ENCODE results near the gene MAL.

The MAL gene

GRCh38 chr2:95017071-95017501 lies 8.4 kb upstream of the MAL start:
- no peak for DNase-seq

- no peak for DNase-seq
These were observed 7.7 kb upstream of the MAL start for GRCh38 chr2:95017836-95018235.

GRCh38 chr2:95018301-95018700 lies 7.2 kb upstream of the MAL start:
- DNase-seq = no peak

GRCh38 chr2:95018861-95019550 lies 6.5 kb upstream of the MAL start:
- no peak for DNase-seq

- no peak for DNase-seq
These were observed 5.9 kb upstream of the MAL start for GRCh38 chr2:95019572-95019971.

- DNase-seq = no peak
These were observed 5.1 kb upstream of the MAL start for GRCh38 chr2:95020275-95021022.

- DNase-seq = no peak
These were observed 4.5 kb upstream of the MAL start for GRCh38 chr2:95021023-95021416.

GRCh38 chr2:95021847-95022246 lies 3.7 kb upstream of the MAL start:
- DNase-seq = no peak

GRCh38 chr2:95022309-95023221 lies 2.9 kb upstream of the MAL start:
- DNase-seq = peak; percentile 59

GRCh38 chr2:95023222-95023597 lies 2.3 kb upstream of the MAL start:
- no peak for DNase-seq

- DNase-seq = peak; percentile 51
These were observed 1.1 kb upstream of the MAL start for GRCh38 chr2:95024371-95024770.

GRCh38 chr2:95024960-95025405 lies 525 bp upstream of the MAL start:
- DNase-seq = no peak

GRCh38 chr2:95026471-95027368 lies 1.2 kb downstream of the MAL start:
- DNase-seq = no peak

- no peak for DNase-seq
These were observed 1.8 kb downstream of the MAL start for GRCh38 chr2:95027369-95027720.

- no peak for DNase-seq
These were observed 4.4 kb downstream of the MAL start for GRCh38 chr2:95029898-95030341.

GRCh38 chr2:95030496-95030895 lies 5.0 kb downstream of the MAL start:
- no peak for DNase-seq

GRCh38 chr2:95031076-95031725 lies 5.7 kb downstream of the MAL start:
- no peak for DNase-seq

GRCh38 chr2:95031726-95032116 lies 6.2 kb downstream of the MAL start:
- no peak for DNase-seq

GRCh38 chr2:95032341-95032740 lies 6.8 kb downstream of the MAL start:
- no peak for DNase-seq

GRCh38 chr2:95032868-95033603 lies 7.5 kb downstream of the MAL start:
- DNase-seq = no peak

- DNase-seq = no peak
These were observed 8.7 kb downstream of the MAL start for GRCh38 chr2:95034221-95034620.
